Heart left ventricle (tissue), 16 donors: ENCODE results near the gene OR5AL1. TPM values are rescaled to one million over a fixed set of nuclear protein-coding genes. Genes with fewer than 3 reads are reported as not detected.

Source experiments
- ATAC-seq, 4 donors: fragments of 200-7000 bp; cut with Tn5 transposase; one replicate each; pipeline ENCODE4 v1.9.1; 2020 to 2022; ENCODE audit warnings: moderate library complexity in 4 of 4, mild to moderate bottlenecking in 3 of 4, moderate number of reproducible peaks in 1 of 4
- DNase-seq, 5 donors: peaks; one replicate each; pipeline ENCODE4 v3.0.0-alpha.2; 2020
- H3K27ac ChIP-seq, 12 donors: fragments of 200-600 bp; sonication (generic) in 4 of 12; one replicate each; pipeline versions ENCODE4 v1.5.0 to v1.8.0; 2016 to 2022; ENCODE audit warnings: mild to moderate bottlenecking in 2 of 12
- H3K27me3 ChIP-seq, 9 donors: fragments of 200-600 bp; sonication (generic) in 2 of 9; one replicate each; pipeline versions ENCODE4 v1.5.1 to v1.8.0; 2016 to 2022; ENCODE audit warnings: mild to moderate bottlenecking in 3 of 9
- H3K36me3 ChIP-seq, 9 donors: fragments of 200-600 bp; sonication (generic) in 2 of 9; one replicate each; pipeline versions ENCODE4 v1.5.0 to v1.8.0; 2018 to 2022; ENCODE audit warnings: mild to moderate bottlenecking in 2 of 9
- H3K4me1 ChIP-seq, 12 donors: fragments of 200-600 bp; sonication (generic) in 4 of 12; one replicate each; pipeline versions ENCODE4 v1.5.0 to v1.8.0; 2016 to 2022; ENCODE audit warnings: mild to moderate bottlenecking in 3 of 12
- H3K4me3 ChIP-seq, 12 donors: fragments of 200-600 bp; sonication (generic) in 4 of 12; one replicate each; pipeline versions ENCODE4 v1.5.0 to v1.8.0; 2017 to 2022; ENCODE audit warnings: mild to moderate bottlenecking in 9 of 12, moderate library complexity in 4 of 12
- H3K9me3 ChIP-seq, 12 donors: fragments of 200-600 bp; sonication (generic) in 4 of 12; one replicate each; pipeline versions ENCODE4 v1.5.0 to v1.8.0; 2016 to 2022; ENCODE audit warnings: mild to moderate bottlenecking in 1 of 12
- POLR2A ChIP-seq, 2 donors: fragments of 450-650 bp; IDR thresholded peaks; one replicate each; pipeline ENCODE4 v1.6.1; 2017; ENCODE audit warnings: antibody characterized with exemption in 2 of 2, mild to moderate bottlenecking in 2 of 2, moderate library complexity in 2 of 2
- WGBS, 4 donors: extraction: QIAGEN DNeasy Blood & Tissue Kit in 2 of 4; methylation state at CpG; one replicate each; pipeline versions ENCODE4 v1.1.5 to v1.1.7; 2013 to 2018; 5-methylcytosine and 5-hydroxymethylcytosine counted together
- intact Hi-C, 10 donors: fragments of 100-400 bp; cut with DNase I; formaldehyde crosslinking; loops; one replicate each; pipeline versions ENCODE4 v1.11.1 to v1.14.2; 2022
- long read RNA-seq, 3 donors: library from polyadenylated mRNA; unstranded; transcript quantifications; one replicate each; pipeline ENCODE4 v2.0.0, GENCODE V29; 2020 to 2021
- polyA plus RNA-seq, 2 donors: library from polyadenylated mRNA; stranded (reverse); fragments of 200-250 nt; gene quantifications; one replicate each; pipeline ENCODE4 v1.2.3, GENCODE V29; 2013
- total RNA-seq, 9 donors: library from RNA; depleted of rRNA in 2 of 9; stranded (reverse); fragments of >200 nt in 2 of 9; fragmentation: NEBNext Ultra II Directional in 3 of 9; extraction: Animal tissue kit (Norgen Biotek cat#: 25700) in 3 of 9; gene quantifications; one replicate each; pipeline versions ENCODE4 v1.1.0 to v1.2.4, GENCODE V29; 2016 to 2023
- TF ChIP-seq, protein P1 (sequence below), 12 donors: fragments of 200-600 bp; sonication (generic) in 4 of 12; IDR thresholded peaks; one replicate each; pipeline versions ENCODE4 v1.5.0 to v1.8.0; 2018 to 2022; ENCODE audit warnings: antibody characterized with exemption in 12 of 12, mild to moderate bottlenecking in 5 of 12
- donor health status: ischemic (EF 13 %, LVEDD 7.1; RV severe dilation, severe dysfunction).
- donor health status: healthy with polysubstance abuse.
- donor health status: DM: no; HTN: yes; CAD: no.
- donor health status: DM: no; HTN: no; CAD: no.
- donor health status: ischemic (EF 25% LVEDD 6.9; RV normal size, moderate dysfunction).
- donor health status: ischemic (EF 25% LVEDD 5.7; RV mildly dilated, moderate dysfunction).
- donor health status: healthy.
- donor health status: DM: yes; HTN: yes; CAD: no.
- donor health status: ischemic (EF 35%, LVEDD 5.7; RV mildly dilated, moderate dysfunction).
- donor health status: nonischemic (EF 11% LVEDD 7.7; RV severe dilation, severe dysfunction).
- donor health status: DM: yes; HTN: yes; CAD: no.
- donor health status: PGD.
- donor health status: ischemic (EF 29% LVEDD 5.4; RV normal size, mild dysfunction).
- donor health status: nonischemic (EF 23%, LVEDD 6.1; RV moderate dilation, normal function).

OR5AL1 gene
- not detected for total RNA-seq
- polyA plus RNA-seq: not detected
- long read RNA-seq, donor 1: 0 reads
- long read RNA-seq, donor 2: 0 reads
- long read RNA-seq, donor 3: 0 reads

DNA sequence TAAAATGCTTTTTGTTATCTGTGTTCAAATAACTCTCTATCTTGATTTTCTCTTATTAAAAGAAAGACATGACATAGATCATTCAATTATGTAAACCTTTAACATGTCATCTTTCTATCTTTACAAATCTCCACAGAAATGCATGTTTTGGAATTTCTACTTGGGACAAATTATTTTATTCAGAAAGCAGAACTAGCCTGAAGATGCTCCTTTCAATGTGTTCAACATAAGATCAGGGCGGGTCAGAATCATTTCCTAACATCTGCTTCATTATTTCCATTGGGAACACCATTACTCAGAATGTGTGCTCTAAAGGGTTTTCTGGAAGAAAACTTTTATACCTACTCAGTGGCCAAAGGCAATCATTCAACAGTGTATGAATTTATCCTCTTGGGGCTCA is at the start of gene OR5AL1:
Gene OR5AL1 (plus strand): TSS at position 301 of the 400 bp plus-strand sequence.
- no peak within 1 kb of the TSS for H3K27ac ChIP-seq
- no peak for DNase-seq
- H3K27me3 ChIP-seq: no peaks in the 10 kb centered on the region
- TF ChIP-seq POLR2A (IDR thresholded peaks at IDR 0.05): no peak
- TF ChIP-seq, protein P1, sequence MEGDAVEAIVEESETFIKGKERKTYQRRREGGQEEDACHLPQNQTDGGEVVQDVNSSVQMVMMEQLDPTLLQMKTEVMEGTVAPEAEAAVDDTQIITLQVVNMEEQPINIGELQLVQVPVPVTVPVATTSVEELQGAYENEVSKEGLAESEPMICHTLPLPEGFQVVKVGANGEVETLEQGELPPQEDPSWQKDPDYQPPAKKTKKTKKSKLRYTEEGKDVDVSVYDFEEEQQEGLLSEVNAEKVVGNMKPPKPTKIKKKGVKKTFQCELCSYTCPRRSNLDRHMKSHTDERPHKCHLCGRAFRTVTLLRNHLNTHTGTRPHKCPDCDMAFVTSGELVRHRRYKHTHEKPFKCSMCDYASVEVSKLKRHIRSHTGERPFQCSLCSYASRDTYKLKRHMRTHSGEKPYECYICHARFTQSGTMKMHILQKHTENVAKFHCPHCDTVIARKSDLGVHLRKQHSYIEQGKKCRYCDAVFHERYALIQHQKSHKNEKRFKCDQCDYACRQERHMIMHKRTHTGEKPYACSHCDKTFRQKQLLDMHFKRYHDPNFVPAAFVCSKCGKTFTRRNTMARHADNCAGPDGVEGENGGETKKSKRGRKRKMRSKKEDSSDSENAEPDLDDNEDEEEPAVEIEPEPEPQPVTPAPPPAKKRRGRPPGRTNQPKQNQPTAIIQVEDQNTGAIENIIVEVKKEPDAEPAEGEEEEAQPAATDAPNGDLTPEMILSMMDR (IDR thresholded peaks at IDR 0.05): no peak
- ATAC-seq: no peak
- H3K36me3 ChIP-seq: no peaks in the 10 kb centered on the region
- no peaks in the 10 kb centered on the region for H3K9me3 ChIP-seq
- intact Hi-C loops: no loop called here
- no peaks in the 10 kb centered on the region for H3K4me1 ChIP-seq
- no peak within 1 kb of the TSS for H3K4me3 ChIP-seq
- 51 to 82% (median 74%) methylated on average over 1 of the region's 1 CpG for WGBS, 4 donors

DNA sequence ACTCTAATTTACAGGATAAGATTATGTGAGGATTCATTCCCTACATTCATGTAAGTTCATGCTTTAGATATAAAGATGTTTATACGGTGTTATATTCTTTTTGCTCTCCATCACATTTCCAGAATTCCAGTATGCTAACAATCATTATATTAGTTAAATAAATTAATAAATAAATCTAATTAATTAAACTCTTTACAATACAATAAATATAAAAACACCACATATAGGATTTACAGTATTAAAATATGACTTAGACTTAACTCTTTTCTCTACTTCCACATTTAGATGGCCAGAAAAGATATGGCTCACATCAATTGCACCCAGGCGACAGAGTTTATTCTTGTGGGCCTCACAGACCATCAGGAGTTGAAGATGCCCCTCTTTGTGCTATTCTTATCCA is 37.2 kb upstream of the OR5AL1 start, which contains the start of gene OR8U1:
Gene OR8U1 (plus strand): TSS at position 301 of the 400 bp plus-strand sequence. CDS start 0 bp downstream, at position 301.
- H3K36me3 ChIP-seq: no peaks in the 10 kb centered on the region
- WGBS, 4 donors: 66 to 77% (median 73%) methylated on average over 2 of the region's 2 CpGs
- H3K4me1 ChIP-seq: no peaks in the 10 kb centered on the region
- H3K27ac ChIP-seq: no peak within 1 kb of the TSS
- H3K4me3 ChIP-seq: no peak within 1 kb of the TSS
- intact Hi-C loops: no loop called here
- no peak for DNase-seq
- H3K27me3 ChIP-seq: no peaks in the 10 kb centered on the region
- peaks cover 0 to 4% (median 0%) of the 10 kb centered on the region in 12 donors for H3K9me3 ChIP-seq
- no peak for ATAC-seq
- TF ChIP-seq, protein P1 (IDR thresholded peaks at IDR 0.05): no peak
- no peak for TF ChIP-seq POLR2A (IDR thresholded peaks at IDR 0.05)

DNA sequence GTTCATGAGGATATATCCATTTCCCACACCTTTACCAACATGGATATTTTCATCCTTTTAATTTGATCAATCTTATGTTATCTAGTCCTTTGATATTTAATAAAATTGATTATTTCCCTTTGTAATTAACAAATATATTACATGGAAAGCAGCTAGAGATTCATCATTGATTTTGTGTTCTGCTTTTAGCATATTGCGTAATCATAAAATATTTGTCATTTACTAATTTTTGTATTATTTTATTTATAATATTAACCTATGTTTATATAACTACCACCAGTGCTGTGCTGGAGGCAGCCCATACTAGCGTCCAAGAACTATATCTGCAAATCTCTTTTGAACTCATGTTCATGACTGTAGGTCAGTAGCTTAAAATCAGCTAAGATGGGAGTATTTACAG is 32.4 kb upstream of the OR5AL1 start:
- intact Hi-C loops: no loop called here
- 76 to 86% (median 81%) methylated on average over 2 of the region's 2 CpGs for WGBS, 4 donors
- H3K27ac ChIP-seq: no peak overlapping the region

DNA sequence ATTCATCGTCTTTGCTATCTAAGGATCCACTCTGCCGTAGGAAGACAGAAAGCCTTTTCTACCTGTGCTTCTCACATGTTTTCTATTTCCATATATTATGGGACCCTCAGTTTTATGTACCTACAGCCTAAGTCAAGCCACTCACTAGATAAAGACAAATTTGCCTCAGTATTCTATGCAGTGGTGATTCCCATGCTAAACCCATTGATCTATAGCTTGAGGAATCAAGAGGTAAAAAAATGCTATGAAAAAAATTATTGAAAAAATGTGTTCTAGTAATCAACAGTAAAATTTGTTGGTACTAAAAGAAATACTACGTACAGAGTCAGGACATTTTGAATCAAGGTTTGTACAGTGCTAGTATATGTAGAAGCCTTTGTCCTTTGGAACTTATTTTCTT is 18.1 kb upstream of the OR5AL1 start:
- no peak overlapping the region for H3K27ac ChIP-seq
- H3K4me3 ChIP-seq: no peak overlapping the region
- H3K4me1 ChIP-seq: no peaks in the 10 kb centered on the region
- 82 to 92% (median 88%) methylated on average over 3 of the region's 3 CpGs for WGBS, 4 donors
- ATAC-seq (no peak), DNase-seq (no peak)
- H3K27me3 ChIP-seq: no peaks in the 10 kb centered on the region
- H3K9me3 ChIP-seq: no peaks in the 10 kb centered on the region
- intact Hi-C loops: no loop called here
- H3K36me3 ChIP-seq: no peaks in the 10 kb centered on the region
- TF ChIP-seq, protein P1 (IDR thresholded peaks at IDR 0.05): no peak
- TF ChIP-seq POLR2A (IDR thresholded peaks at IDR 0.05): no peak

More for the DNA sequence above, 32.4 kb upstream of the OR5AL1 start:
- H3K4me1 ChIP-seq: no peaks in the 10 kb centered on the region
- ATAC-seq (no peak), DNase-seq (no peak)
- peaks cover 0 to 4% (median 0%) of the 10 kb centered on the region in 12 donors for H3K9me3 ChIP-seq
- H3K4me3 ChIP-seq: no peak overlapping the region
- no peak for TF ChIP-seq POLR2A (IDR thresholded peaks at IDR 0.05)
- TF ChIP-seq, protein P1 (IDR thresholded peaks at IDR 0.05): no peak
- no peaks in the 10 kb centered on the region for H3K27me3 ChIP-seq
- no peaks in the 10 kb centered on the region for H3K36me3 ChIP-seq
